Smooth muscle cell of the brain vasculature (primary cell): ENCODE data around the gene RPS6KA2.

Experiments
- DNase-seq: peaks from one replicate; pipeline ENCODE4 v3.0.0-alpha.2; 2012; ENCODE audit warnings: low read depth, low spot score

Gene RPS6KA2

DNA sequence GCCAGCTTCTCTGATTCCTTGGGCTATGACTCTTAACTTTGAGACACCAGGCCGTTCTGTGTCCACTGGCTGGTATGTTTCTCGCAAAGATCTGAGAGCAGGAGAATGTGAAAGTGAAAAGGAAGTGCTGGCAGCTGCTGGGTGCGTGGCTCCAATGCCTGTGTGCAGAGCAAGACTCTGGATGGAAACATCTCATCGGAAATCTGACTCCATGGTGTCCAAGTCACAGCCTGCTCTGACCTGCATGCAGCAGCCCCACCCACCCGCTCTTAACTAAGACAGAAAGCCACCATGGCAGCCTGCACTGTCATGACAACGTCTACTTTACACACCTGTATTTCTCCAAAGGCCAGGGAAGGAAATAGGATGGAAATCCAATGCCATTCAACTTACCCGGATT, 178.0 kb downstream of the RPS6KA2 start:
- no peak for DNase-seq

DNA sequence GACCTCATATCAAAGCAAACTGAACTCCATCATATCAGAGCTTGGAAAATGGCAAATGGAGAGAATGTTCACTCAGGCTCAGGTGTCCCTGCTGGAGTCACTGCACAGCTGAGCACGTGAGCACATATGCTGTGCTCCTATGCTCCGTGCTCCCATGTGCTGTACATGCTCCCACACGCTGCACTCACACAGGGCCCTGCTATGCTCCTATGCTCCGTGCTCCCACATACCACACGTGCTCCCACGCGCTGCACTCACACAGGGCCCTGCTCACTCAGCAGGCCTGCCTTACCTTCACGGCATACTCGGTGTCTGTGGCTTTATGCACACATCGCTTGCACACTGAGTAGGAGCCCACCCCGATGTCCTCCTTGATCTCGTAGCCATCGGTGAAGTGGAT, 178.6 kb downstream of the RPS6KA2 start:
- no peak for DNase-seq

DNA sequence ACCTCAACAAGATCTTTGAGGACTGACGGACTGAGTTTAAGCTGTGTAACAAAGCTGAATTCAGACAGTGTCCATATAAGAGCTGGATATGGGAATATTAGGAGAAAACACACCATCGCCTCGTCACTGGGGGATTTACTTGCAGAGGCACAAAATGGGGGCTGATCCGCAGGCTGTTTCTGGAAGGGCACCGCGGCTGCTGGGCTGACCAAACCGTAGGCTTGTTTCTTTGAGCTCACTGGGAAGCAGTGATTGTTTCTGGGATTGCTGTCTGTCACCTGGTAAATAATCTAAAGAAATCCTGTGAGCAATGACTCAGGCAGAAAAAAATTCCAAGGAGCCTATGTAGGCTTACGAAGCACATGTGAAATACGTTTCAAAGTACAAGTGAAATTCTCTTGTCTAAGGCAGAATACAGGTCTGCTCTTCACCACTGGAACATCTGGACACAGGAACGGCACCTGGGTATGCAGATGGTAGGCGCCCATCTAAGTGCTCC, 180.4 kb downstream of the RPS6KA2 start:
- no peak for DNase-seq

DNA sequence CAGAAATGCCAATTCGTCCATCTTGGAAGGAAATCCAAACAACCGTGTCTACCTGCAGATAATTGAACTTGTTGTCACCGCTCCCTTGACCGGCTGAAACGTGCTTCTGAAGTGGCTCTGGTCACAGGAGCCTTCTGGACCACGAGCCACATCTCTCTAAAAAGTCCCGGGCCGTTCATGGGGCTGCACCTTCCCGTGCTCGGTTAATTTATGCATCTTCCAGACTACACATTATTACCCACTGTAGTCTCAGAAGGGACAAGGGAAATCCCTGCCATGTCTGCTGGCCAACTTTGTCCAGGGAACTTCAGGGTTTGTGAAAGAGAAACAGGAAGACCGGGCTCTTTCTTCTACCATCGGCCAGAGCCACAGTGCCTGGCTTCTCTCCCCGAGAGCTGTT, 180.9 kb downstream of the RPS6KA2 start:
- DNase-seq: no peak

DNA sequence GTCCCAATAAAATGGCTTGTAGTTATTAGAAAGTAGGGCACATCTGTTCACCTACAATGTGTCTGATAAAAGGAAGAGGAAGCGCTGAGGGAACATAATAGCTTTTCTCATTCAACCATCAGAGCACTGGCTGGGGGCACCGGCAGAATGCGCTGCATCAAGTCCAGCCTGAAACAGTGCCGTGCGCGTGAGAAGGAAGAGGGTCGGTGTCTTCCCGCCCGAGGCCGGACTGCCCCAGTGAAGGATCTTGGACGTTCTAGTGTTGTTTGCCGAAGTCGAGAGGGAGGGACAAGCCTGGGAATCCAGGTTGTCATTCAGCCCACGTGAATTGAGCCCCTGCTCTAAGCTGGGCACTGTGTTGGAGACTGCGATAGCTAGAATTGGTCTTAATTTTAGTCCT, 182.6 kb downstream of the RPS6KA2 start:
- DNase-seq: no peak

DNA sequence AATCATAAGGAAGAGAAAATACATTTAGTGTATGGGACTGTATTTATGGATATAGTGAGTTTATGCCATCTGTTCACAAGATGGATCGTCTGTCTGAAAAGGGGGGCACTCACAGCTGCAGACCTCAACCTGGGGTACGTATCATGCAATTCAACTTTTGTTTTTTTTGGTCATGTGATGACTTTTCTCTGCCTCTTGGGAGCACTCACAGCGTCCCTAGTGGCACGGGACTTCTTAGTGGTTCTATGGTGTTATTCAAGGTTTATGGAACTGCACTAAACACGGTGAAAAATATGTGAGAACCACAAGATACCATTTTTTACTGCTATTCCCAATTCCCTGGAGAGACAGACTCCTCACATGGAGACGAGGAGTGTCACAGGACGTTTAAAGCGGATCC, 183.9 kb downstream of the RPS6KA2 start:
- no peak for DNase-seq

DNA sequence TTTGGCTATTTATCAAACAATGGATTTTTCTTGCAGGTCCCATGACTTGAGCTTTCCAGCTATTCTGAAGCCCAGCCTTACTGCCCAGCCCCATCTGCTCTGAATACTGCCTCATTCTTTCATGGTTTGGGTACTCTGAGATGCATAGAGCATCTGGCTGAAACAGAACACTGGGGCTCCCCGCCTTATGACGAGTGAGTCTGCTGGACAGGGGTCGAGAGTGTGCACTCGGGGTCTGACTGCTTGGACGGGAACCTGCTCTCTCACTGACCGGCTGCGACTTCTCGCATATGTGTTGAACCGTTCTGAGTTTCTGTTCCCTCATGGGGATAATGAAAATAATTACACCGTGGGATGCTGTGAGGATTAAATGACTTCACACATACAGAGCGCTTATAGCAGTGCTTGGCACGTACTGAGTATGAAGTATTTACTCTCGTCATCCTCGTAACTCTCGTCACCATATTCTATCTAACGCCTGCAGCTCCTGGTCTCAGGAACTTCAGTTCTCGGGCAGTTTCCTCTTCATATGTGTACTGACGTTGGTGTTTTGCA, 184.8 kb downstream of the RPS6KA2 start:
- no peak for DNase-seq

DNA sequence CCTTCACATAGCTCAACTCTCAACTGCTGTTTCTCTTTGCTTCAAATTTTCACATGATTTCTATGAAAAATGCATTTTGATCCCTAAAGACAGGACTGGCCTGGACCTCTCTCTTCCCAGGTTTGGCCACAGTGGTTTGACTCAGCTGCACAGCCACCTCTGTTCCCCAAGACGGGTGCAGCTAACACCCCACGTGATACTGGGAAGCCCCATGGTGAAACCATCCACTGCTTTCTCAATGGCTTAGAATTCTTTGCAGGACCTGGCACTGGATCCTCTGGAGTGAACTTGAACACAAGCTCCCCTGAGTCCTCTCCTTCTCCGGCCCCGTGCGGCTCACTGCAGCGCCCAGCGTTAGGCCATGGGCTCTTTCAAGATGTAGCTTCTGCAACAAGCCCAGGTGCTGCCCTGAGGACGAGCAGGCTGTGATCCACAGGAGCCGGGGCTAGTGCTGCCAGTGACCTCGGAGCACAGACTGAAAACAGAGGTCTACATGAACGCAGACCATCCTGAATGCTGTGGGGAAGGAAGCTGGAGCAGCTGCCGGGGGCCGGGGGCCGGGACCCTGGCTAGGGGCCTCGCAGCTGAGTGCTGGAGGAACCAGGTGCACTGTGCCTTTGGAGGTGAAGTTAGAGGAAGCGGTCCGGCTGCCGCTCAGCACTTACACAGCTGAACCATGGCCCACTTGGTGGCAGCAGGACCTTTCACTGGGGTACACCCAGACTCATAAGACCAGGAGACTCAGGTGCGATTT, 185.5 kb downstream of the RPS6KA2 start:
- DNase-seq: no peak

DNA sequence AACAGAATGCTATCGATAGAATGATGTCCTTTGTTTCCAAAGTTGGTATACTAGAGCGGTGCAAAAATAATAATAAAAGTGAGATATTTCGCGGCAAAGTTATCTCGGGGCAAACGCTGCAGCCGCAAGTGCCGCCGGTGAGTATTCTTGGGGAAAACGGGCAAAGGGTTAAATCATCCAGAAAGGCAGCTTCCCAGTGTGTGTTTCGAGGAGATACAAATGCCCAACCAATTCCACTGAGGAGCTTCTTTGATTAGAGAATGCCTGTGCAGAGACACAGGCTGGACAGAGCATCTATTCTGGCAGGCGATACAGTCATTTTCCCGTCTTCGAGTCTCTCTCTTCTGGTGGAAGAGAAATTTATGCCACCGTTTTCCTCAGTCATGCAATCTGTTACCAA, 186.3 kb downstream of the RPS6KA2 start:
- DNase-seq: no peak

DNA sequence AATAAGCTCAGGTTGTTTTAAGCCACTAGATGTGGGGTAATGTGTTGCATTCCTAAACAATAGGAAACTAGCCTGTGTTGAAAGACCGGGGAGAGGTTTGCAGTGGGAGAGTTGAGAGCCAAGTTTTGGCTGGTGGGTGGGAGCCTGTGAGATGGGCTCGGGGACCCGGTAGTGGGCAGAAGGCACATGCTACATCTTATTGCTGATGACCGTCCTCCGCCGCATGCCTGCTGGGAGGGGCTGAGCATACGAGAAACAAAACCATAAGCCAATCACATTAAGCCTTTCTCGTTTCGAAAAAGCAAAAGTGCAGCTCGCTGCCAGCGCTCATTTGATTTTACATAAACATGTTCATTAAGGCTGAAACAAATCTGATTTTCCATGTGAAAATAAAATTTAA, 186.9 kb downstream of the RPS6KA2 start:
- no peak for DNase-seq

DNA sequence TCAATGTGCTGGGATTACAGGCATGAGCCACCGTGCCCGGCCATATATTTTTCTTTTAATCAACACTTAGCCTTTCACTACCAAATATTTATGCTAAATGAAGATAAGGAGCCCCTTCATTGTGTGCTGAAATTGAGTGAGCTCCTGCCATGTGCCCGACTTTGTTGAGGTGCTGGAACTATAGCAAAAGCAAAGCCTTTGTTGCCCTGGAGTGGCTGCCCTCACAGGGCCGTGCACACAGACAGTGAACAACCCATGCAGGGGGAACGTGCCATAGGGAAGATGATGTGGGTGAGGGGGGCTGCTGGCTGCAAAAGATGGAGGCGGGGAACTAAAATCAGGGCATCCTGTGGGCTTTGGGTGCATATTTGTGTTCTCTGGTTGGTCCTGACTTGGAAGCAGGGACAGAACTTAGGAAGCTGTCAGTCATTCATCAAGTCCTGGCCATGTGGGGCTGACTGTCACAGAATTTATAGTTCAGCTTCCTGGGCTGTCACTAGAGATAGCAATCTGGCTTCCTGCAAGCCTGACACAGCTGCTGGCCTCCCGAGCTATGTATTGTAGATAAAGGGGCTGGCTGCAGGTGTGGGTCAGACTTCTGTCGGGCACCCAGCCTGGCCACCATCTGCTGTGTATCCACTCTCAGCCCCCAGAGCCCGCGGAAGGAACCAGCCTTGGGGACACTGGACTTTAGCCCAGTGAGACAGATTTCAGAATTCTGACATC, 187.5 kb downstream of the RPS6KA2 start:
- no peak for DNase-seq

DNA sequence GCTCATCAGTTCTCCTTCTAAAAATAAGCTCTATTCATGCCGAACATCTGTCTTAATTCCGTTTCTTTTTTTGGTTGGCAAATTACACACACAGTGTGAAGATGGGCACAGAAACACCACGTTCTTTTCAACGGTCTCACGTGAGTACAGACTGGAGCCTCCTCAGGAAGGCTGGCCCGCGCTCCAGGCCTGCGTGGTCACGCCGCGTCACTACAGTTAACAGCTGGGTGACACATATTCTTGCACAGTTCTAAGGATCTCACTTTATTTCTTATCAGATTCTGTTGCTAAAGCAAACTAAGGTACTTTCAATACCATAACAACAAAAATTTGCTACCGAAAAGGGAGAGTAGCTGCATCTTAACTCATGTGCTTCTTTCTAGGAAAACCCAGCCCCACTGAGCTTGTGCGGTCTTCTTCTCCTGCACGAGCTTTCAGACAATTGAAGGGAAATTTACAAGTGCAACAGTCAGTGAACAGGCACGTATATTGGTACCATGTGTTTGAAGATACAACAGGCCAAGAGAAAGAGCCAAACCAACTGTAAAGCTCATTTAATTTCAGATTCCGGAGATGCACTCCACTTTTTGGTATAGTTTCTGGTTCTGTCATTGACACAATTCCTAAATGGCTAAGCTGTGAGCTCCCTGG, 188.7 kb downstream of the RPS6KA2 start:
- no peak for DNase-seq

DNA sequence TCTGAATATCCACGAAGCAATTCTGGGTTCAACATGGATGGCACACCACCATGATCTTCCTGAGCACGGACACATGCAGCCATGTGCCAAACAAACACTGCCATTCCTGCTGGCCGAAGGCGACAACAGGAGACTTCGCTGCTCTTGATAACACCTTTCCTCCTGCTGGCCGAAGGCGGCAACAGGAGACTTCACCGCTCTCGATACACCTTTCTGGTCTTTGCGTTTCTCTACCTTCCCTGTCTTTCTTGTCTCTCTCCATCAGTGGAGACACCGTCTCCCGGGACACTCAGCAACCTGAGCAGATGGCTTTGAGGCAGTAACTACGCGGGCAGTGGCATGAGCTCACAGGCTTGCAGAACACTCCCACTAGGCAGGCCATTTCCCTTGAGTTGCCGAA, 189.4 kb downstream of the RPS6KA2 start:
- no peak for DNase-seq

DNA sequence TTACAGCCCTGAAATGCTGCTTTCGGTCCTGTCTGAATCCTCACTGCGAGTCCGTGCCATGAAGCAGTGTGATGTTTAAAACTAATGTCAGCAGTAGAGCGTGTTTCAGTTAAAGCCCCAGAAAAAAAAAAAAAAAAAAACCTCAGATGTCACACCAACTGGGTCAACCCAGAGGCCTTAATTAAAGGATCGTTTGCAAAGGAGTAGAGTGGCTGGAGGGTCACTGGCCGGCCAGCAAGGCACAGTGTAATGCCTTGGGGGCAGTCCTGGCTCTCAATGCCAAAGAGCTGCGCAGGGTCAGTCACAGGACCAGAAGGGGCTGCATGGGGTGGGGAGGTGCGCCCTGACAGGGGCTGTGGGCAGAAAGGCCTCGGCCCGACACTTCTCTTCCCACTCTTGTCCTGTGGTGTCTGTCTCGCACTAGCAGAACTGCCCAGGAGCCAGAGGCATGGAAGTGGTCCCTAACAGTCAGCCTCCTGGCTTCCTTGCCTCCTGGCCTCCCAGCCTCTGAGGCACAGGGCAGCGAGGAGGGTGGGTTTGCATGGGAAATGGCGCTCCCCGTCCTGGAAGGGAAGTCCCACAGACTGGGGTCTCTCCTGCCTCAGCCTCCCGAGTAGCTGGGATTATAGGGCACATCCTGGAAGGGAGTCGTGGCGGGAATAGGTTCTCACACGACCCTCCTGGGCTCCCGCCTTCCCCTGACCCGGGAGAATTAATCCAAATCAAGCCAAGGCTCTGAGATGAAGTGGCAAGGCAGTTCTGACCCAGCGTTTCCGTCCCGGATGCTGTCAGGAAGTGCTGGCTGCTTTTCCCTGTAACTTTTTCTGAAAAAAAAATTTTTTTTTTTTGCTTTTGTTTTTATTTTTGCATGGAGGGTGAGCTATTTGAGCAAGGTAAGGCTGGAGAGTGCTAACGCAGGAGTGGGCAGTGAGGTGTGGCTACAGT, 190.6 kb downstream of the RPS6KA2 start:
- DNase-seq: no peak

DNA sequence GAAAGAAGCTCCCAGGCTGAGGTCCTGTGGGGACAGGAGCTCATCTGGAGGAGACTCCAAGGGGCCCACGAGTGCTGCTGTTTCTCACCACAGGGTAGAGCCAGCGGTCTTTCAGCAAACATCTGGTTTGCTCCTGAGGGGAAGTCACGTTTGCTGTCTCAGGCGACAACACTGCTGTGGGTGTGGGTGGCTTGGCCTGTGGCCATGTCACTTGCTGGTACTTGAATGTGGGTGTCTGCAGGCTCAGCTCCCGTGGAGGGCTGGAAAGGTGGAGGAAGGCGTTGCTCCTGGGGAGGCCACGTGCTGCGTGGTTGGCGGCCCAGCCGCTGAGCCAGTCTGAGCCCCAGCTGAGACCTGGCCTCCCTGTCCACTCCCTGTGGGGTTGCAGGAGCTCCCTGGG, 191.5 kb downstream of the RPS6KA2 start:
- no peak for DNase-seq

DNA sequence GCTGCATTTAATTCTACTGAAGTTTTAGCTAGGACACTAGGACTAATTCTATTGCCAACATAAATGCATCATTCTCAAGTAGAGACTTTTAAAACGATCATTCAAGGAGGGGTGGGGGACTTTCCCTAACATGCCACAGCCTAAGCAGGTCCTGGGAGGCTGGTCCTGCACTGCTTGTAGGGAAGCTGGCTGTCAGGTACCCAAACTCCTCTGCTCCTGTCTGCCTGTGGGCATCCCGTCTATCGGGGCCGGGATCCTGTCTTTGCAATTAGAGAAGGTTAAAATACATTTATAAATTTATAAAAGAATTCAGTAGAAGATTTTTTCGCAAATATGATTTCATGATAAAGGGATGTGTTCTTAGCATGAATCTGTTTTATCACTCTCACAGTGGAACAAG, 192.7 kb downstream of the RPS6KA2 start:
- no peak for DNase-seq

DNA sequence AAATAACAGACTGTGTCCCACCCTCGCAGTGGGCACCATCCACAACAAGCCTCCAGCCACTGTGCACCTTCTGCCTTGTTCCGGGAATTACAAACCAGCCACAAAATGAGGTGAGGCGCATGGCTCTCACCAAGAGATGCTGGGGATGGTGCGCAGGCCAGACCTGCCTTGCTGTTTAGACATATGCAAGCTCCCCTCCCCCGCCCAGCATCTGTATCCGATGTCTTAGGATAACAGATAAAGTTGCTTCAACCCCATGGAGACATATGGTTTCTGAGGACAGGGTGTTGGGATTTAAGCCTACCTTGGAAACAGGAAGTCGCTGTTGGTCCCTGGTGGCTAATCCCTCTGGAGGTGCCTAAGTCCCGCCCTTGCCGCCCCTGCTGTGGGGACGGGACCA, 194.0 kb downstream of the RPS6KA2 start:
- DNase-seq: no peak

DNA sequence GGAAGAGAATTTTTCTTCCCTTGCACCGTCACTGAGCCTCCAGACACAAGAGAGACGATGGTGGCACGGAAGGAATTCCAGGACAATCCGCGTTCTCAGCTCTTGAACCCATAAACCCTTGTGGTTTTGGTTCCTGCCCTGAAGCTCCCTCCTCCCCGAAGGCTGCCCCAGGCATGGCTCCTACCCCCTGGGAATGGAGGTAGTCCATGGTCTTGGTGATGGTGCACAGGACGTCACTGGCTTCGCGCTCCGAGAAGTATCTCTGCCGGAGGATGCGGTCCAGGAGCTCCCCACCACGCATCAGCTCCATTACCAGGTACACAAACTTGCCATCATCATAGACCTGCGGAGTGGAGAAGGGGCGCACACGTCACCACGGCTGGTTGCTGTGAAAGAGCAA, 196.8 kb downstream of the RPS6KA2 start:
- DNase-seq: no peak

DNA sequence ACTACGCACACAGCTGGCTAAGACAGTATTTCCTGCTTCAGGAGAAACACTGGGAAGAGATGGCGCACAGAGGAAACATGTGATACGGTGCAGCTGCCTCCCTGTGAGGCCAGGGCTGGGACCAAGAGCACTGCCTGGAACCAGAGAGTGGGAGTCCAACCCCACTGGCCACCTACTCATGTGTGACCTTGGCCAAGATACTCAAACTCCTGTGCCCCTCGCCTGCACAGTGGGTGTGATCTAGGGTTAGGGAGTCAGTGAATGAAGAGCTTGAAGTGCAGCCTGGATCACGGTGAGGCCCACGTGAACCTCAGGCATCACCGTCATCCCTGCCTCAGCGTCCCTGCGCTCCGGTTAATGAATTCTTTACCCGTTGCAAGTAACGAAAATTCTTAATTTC, 202.6 kb downstream of the RPS6KA2 start:
- DNase-seq: no peak

DNA sequence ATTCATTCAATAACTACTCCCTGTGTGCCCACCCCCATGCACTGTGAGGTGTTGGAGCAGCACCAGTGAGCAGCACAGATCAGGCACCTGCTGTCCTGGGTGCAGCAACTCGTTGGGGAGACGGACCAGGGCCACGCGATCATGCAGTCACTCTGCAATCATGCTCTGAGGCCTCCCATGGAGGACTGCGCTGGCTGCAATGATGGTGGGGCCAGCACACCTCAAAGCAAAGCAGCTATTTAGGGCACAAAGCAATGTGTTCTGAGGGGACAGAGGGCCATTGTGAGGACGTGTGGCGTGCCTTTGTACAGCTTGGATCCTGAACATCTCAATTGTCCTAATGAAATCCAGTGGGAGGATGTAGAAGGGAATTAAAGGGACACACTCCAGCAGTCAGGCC, 203.3 kb downstream of the RPS6KA2 start:
- DNase-seq: no peak

DNA sequence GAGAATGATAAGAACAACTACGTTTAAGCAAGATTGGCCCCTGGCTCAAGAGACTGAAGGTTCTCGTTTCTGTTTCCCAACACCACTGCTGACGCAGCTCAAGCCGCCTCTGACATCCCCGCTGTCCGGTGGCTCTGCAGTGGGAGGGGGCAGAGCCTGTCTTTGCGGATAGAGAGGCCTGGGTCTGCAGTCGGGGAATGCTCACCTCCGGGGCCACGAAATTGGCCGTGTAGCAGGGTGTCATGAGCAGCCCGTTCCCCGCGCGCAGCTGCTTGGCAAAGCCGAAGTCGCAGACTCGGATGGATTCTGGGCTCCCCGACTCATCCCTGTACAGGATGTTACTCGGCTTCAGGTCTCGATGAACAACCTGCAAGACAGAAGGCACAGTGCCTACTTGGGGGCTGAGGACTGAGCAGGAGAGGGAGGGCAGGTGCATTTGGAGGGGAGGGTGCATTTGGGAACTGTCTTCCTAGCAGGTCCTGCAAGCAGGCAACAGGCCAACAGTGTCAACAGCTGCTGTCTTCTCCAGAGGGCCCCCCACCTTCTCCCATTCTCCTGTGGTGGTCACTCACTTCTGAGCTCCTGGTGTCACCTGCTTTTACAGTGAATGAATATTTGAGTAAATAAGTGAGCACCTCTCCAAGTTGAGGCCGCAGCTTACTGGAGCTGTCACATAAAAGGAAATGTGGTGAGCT, 203.9 kb downstream of the RPS6KA2 start:
- DNase-seq: no peak
